Gastroesophageal sphincter (tissue), 3 donors: ENCODE results near the gene NCK2.

ENCODE experiments used
- EP300 ChIP-seq: sonication (generic); formaldehyde crosslinking; IDR thresholded peaks from one replicate; pipeline ENCODE4 v1.6.1; 2017; ENCODE audit warnings: antibody characterized with exemption, mild to moderate bottlenecking
- TF ChIP-seq, protein P1 (sequence below), 4 experiments: fragments of 200-600 bp in 2 of 4; fragments of 450-650 bp in 2 of 4; sonication (generic) in 1 of 4; IDR thresholded peaks; one replicate each; pipeline ENCODE4 v1.5.1; 2017 to 2019; ENCODE audit warnings: antibody characterized with exemption in 4 of 4, mild to moderate bottlenecking in 2 of 4, moderate library complexity in 2 of 4

DNA sequence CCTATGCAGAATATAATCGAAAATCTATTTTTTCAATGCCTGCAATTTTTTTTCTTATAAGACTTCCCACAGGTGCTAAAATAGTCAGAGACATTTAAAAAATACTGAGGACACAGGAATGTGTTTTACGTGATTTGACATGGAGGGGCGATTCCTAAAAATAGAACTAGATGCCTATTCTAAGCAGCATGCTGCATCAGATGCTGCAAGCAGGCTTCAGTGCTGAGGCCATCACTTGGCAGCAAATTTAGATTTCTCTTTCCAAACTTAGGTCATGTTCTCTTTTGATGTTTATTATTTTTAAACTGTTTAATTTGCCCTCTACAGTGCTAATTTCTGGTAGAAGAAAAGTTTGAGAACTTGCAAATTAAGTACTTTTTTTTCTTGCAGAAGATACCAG is 43.7 kb upstream of the NCK2 start:
- TF ChIP-seq, protein P1, sequence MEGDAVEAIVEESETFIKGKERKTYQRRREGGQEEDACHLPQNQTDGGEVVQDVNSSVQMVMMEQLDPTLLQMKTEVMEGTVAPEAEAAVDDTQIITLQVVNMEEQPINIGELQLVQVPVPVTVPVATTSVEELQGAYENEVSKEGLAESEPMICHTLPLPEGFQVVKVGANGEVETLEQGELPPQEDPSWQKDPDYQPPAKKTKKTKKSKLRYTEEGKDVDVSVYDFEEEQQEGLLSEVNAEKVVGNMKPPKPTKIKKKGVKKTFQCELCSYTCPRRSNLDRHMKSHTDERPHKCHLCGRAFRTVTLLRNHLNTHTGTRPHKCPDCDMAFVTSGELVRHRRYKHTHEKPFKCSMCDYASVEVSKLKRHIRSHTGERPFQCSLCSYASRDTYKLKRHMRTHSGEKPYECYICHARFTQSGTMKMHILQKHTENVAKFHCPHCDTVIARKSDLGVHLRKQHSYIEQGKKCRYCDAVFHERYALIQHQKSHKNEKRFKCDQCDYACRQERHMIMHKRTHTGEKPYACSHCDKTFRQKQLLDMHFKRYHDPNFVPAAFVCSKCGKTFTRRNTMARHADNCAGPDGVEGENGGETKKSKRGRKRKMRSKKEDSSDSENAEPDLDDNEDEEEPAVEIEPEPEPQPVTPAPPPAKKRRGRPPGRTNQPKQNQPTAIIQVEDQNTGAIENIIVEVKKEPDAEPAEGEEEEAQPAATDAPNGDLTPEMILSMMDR (IDR thresholded peaks at IDR 0.05): no peak
- TF ChIP-seq EP300: no peak
